Transverse colon (tissue), 4 donors: Measurements from ENCODE around the gene TRMT61A. TPM values are rescaled to one million over a fixed set of nuclear protein-coding genes. Genes with fewer than 3 reads are reported as not detected.

ENCODE experiments used
- DNase-seq: peaks from one replicate; pipeline ENCODE4 v3.0.0-alpha.2; 2019
- H3K27ac ChIP-seq, 4 donors: fragments of 200-600 bp; sonication (generic); 2 replicates each; pipeline ENCODE4 v1.5.1; 2016 to 2018; ENCODE audit warnings: inconsistent platforms in 4 of 4
- H3K27me3 ChIP-seq: fragments of 200-600 bp; sonication (generic); 2 replicates; pipeline ENCODE4 v1.5.1; 2017; ENCODE audit warnings: inconsistent platforms
- H3K36me3 ChIP-seq, 4 donors: fragments of 200-600 bp; sonication (generic); 2 replicates each; pipeline ENCODE4 v1.5.1; 2017 to 2019; ENCODE audit warnings: inconsistent platforms in 4 of 4
- H3K4me1 ChIP-seq, 4 donors: fragments of 200-600 bp; sonication (generic); 2 replicates each; pipeline ENCODE4 v1.5.1; 2017 to 2020; ENCODE audit warnings: inconsistent platforms in 4 of 4
- H3K4me3 ChIP-seq, 4 donors: fragments of 200-600 bp; sonication (generic); 1 replicate in 1 of 4; 2 replicates in 3 of 4; pipeline versions ENCODE4 v1.5.1 to v1.6.1; 2017 to 2019; ENCODE audit warnings: inconsistent platforms in 4 of 4
- H3K9me3 ChIP-seq, 2 donors: fragments of 200-600 bp; sonication (generic); 2 replicates each; pipeline ENCODE4 v1.5.1; 2017 to 2019; ENCODE audit warnings: inconsistent platforms in 2 of 2
- CTCF ChIP-seq, 5 experiments: fragments of 200-600 bp in 3 of 5; fragments of 450-650 bp in 2 of 5; sonication (generic) in 3 of 5; IDR thresholded peaks; 1 replicate in 2 of 5; 2 replicates in 3 of 5; pipeline ENCODE4 v1.5.1; 2016 to 2017; ENCODE audit warnings: antibody characterized with exemption in 5 of 5, inconsistent platforms in 3 of 5, mild to moderate bottlenecking in 2 of 5, moderate library complexity in 1 of 5
- EP300 ChIP-seq: sonication (generic); formaldehyde crosslinking; IDR thresholded peaks from one replicate; pipeline ENCODE4 v1.6.1; 2017; ENCODE audit warnings: antibody characterized with exemption, low read depth
- POLR2A ChIP-seq: fragments of 450-650 bp; IDR thresholded peaks from one replicate; pipeline ENCODE4 v1.6.1; 2016; ENCODE audit warnings: antibody characterized with exemption, mild to moderate bottlenecking, moderate library complexity
- POLR2AphosphoS5 ChIP-seq, 3 donors: sonication (generic); formaldehyde crosslinking; IDR thresholded peaks; one replicate each; pipeline ENCODE4 v1.6.1; 2016; ENCODE audit warnings: antibody characterized with exemption in 3 of 3
- WGBS, 2 donors: methylation state at CpG; one replicate each; pipeline ENCODE4 v1.1.5; 2018; ENCODE audit warnings: low coverage in 1 of 2; 5-methylcytosine and 5-hydroxymethylcytosine counted together
- in situ Hi-C, 4 donors: fragments of 200-750 bp; cut with MboI; loops; one replicate each; pipeline versions ENCODE4 v1.15.0 to v1.15.1; 2017; ENCODE audit warnings: low sequenced_read_pairs in 3 of 4, low pct_ligation_motif_present in 1 of 4, low pct_unique_long_range_greater_than_20kb in 1 of 4
- intact Hi-C: fragments of 100-400 bp; cut with DNase I; formaldehyde crosslinking; loops from one replicate; pipeline ENCODE4 v1.15.1; 2023; ENCODE audit warnings: low total_unique reads
- total RNA-seq, 4 donors: library from RNA; depleted of rRNA; stranded (reverse); fragments of >200 nt; gene quantifications; one replicate each; pipeline ENCODE4 v1.1.0, GENCODE V29; 2016

The TRMT61A gene
- total RNA-seq, 4 donors from 2014 or later, result 12.2 to 38.2 (median 14.1) TPM

- 85% methylated on average over 23 of the region's 25 CpGs; no CpG with 5 or more reads in 1 of the 2 donors for WGBS, 2 donors
- H3K4me1 ChIP-seq, result peaks cover 24 to 63% (median 42%) of the 10 kb centered on the region in 4 donors
- H3K36me3 ChIP-seq, result no peaks in the 10 kb centered on the region
Observed at GRCh38 chr14:103533999-103534575, 5.1 kb downstream of the TRMT61A start.

GRCh38 chr14:103534576-103535061 lies 5.6 kb downstream of the TRMT61A start:
- TF ChIP-seq CTCF (IDR thresholded peaks at IDR 0.05), result no peak
- no peak for TF ChIP-seq POLR2AphosphoS5 (IDR thresholded peaks at IDR 0.05)
- no peak for TF ChIP-seq EP300
- no peak for TF ChIP-seq POLR2A
- peak overlapping the region; percentile 66 to 94 (median 86) for H3K27ac ChIP-seq
- WGBS, 2 donors, result 88% methylated on average over 10 of the region's 22 CpGs; no CpG with 5 or more reads in 1 of the 2 donors
- intact Hi-C loops (no loop called here), in situ Hi-C loops (no loop called here)
- no peaks in the 10 kb centered on the region for H3K9me3 ChIP-seq
- no peaks in the 10 kb centered on the region for H3K27me3 ChIP-seq
- DNase-seq, result no peak
- H3K36me3 ChIP-seq, result no peaks in the 10 kb centered on the region
- H3K4me1 ChIP-seq, result peaks cover 27 to 64% (median 45%) of the 10 kb centered on the region in 4 donors
- H3K4me3 ChIP-seq, result no peak overlapping the region

More at GRCh38 chr14:103533999-103534575, 5.1 kb downstream of the TRMT61A start:
- Histone ChIP-seq H3K9me3 (no peaks in the 10 kb centered on the region), H3K27ac (peak overlapping the region; percentile 66 to 94 (median 86)), H3K27me3 (no peaks in the 10 kb centered on the region), H3K4me3 (no peak overlapping the region)
- intact Hi-C loops (no loop called here), in situ Hi-C loops (no loop called here)
- no peak for DNase-seq
- TF ChIP-seq CTCF (IDR thresholded peaks at IDR 0.05), result no peak
- TF ChIP-seq EP300, result no peak
- no peak for TF ChIP-seq POLR2A
- TF ChIP-seq POLR2AphosphoS5 (IDR thresholded peaks at IDR 0.05), result no peak

- DNase-seq, result no peak
- no peak for TF ChIP-seq POLR2AphosphoS5 (IDR thresholded peaks at IDR 0.05)
- TF ChIP-seq CTCF (IDR thresholded peaks at IDR 0.05), result no peak
- TF ChIP-seq POLR2A, result no peak
- TF ChIP-seq EP300, result no peak
- no peaks in the 10 kb centered on the region for H3K9me3 ChIP-seq
- no peaks in the 10 kb centered on the region for H3K27me3 ChIP-seq
- in situ Hi-C loops, result no loop called here
- H3K4me3 ChIP-seq, result no peak overlapping the region
- 87% methylated on average over 20 of the region's 21 CpGs; no CpG with 5 or more reads in 1 of the 2 donors for WGBS, 2 donors
- intact Hi-C loops, result no loop called here
- H3K36me3 ChIP-seq, result no peaks in the 10 kb centered on the region
- peak overlapping the region; percentile 66 to 94 (median 86) for H3K27ac ChIP-seq
- peaks cover 26 to 64% (median 44%) of the 10 kb centered on the region in 4 donors for H3K4me1 ChIP-seq
Observed at GRCh38 chr14:103535081-103535890, 6.3 kb downstream of the TRMT61A start.

- no peaks in the 10 kb centered on the region for H3K9me3 ChIP-seq
- H3K4me3 ChIP-seq, result no peak overlapping the region
- TF ChIP-seq POLR2AphosphoS5 (IDR thresholded peaks at IDR 0.05) (no peak), EP300 (no peak), POLR2A (no peak), CTCF (IDR thresholded peaks at IDR 0.05) (no peak)
- peak overlapping the region; percentile 66 to 94 (median 86) for H3K27ac ChIP-seq
- intact Hi-C loops (no loop called here), in situ Hi-C loops (no loop called here)
- H3K4me1 ChIP-seq, result peaks cover 28 to 64% (median 47%) of the 10 kb centered on the region in 4 donors
- no peak for DNase-seq
- 78% methylated on average over 11 of the region's 11 CpGs; no CpG with 5 or more reads in 1 of the 2 donors for WGBS, 2 donors
- no peaks in the 10 kb centered on the region for H3K27me3 ChIP-seq
- no peaks in the 10 kb centered on the region for H3K36me3 ChIP-seq
Observed at GRCh38 chr14:103535891-103536565, 7.0 kb downstream of the TRMT61A start.
